HL-60 (cell line): ENCODE data around the gene SYNJ1.

ENCODE experiments used
- GABPA ChIP-seq: IDR thresholded peaks from 2 replicates; pipeline ENCODE4 v1.6.1; 2012; ENCODE audit warnings: low read depth
- POLR2AphosphoS5 ChIP-seq: IDR thresholded peaks from 2 replicates; pipeline ENCODE4 v1.6.1; 2012; ENCODE audit warnings: low read depth
- SPI1 ChIP-seq: IDR thresholded peaks from 2 replicates; pipeline ENCODE4 v1.6.1; 2012; ENCODE audit warnings: low read depth, mild to moderate bottlenecking, borderline replicate concordance
- TF ChIP-seq, protein P1 (sequence below): IDR thresholded peaks from one replicate; pipeline ENCODE4 v1.5.1; 2011; ENCODE audit warnings: low read length, control low read depth, inconsistent platforms; ENCODE audit not compliant: insufficient read depth
- TF ChIP-seq, protein P2 (sequence below): IDR thresholded peaks from 2 replicates; pipeline ENCODE4 v1.6.1; 2012; ENCODE audit warnings: low read depth; ENCODE audit not compliant: insufficient replicate concordance

DNA sequence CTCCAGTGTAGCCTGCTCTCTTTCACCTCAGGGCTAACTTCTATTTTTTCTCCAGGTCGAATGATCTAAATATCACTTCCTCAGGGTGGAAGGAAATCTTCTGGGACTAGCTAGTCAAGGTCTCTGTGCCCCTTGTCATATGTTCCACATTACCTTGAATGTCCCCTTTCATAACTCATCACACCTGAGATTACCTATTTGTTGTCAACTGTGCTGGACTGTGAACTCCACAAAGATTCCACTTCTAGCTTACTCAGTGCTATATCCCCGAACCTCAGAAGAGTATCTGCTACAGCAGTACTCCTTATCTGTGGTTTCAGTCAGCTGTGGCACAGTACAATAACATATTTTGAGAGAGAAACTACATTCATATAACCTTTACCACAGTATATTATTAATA is 14.6 kb upstream of the SYNJ1 start:
- TF ChIP-seq, protein P1, sequence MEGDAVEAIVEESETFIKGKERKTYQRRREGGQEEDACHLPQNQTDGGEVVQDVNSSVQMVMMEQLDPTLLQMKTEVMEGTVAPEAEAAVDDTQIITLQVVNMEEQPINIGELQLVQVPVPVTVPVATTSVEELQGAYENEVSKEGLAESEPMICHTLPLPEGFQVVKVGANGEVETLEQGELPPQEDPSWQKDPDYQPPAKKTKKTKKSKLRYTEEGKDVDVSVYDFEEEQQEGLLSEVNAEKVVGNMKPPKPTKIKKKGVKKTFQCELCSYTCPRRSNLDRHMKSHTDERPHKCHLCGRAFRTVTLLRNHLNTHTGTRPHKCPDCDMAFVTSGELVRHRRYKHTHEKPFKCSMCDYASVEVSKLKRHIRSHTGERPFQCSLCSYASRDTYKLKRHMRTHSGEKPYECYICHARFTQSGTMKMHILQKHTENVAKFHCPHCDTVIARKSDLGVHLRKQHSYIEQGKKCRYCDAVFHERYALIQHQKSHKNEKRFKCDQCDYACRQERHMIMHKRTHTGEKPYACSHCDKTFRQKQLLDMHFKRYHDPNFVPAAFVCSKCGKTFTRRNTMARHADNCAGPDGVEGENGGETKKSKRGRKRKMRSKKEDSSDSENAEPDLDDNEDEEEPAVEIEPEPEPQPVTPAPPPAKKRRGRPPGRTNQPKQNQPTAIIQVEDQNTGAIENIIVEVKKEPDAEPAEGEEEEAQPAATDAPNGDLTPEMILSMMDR = no peak
- TF ChIP-seq POLR2AphosphoS5 (no peak), GABPA (no peak), SPI1 (no peak)
- TF ChIP-seq, protein P2, sequence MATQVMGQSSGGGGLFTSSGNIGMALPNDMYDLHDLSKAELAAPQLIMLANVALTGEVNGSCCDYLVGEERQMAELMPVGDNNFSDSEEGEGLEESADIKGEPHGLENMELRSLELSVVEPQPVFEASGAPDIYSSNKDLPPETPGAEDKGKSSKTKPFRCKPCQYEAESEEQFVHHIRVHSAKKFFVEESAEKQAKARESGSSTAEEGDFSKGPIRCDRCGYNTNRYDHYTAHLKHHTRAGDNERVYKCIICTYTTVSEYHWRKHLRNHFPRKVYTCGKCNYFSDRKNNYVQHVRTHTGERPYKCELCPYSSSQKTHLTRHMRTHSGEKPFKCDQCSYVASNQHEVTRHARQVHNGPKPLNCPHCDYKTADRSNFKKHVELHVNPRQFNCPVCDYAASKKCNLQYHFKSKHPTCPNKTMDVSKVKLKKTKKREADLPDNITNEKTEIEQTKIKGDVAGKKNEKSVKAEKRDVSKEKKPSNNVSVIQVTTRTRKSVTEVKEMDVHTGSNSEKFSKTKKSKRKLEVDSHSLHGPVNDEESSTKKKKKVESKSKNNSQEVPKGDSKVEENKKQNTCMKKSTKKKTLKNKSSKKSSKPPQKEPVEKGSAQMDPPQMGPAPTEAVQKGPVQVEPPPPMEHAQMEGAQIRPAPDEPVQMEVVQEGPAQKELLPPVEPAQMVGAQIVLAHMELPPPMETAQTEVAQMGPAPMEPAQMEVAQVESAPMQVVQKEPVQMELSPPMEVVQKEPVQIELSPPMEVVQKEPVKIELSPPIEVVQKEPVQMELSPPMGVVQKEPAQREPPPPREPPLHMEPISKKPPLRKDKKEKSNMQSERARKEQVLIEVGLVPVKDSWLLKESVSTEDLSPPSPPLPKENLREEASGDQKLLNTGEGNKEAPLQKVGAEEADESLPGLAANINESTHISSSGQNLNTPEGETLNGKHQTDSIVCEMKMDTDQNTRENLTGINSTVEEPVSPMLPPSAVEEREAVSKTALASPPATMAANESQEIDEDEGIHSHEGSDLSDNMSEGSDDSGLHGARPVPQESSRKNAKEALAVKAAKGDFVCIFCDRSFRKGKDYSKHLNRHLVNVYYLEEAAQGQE = no peak
